ENCODE data around the gene IPO11.

IPO11 gene

DNA sequence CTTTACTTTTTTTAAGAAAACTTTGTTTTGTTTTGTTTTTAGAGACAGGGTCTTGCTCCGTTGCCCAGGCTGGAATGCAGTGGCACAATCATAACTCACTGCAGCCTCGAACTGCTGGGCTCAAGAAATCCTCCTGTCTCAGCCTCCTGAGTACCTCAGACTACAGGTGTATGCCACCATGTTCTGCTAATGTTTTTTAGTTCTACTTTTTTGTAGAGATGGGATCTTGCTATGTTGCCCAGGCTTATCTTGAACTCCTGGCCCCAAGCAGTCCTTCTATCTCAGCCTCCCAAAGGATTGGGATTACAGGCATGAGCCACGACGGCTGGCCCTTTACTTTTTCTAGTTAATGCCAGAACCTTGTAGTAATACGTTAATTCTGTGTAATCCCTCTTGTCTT is 36.0 kb downstream of the IPO11 start:
- Histone ChIP-seq H3K36me3 (ENCODE audit: insufficient read depth) (no peaks in the 10 kb centered on the region; the same call in 1 of the 2 replicates), H2AFZ (ENCODE audit: low read depth) (no peak overlapping the region), H3K27ac (no peak overlapping the region), H3K27me3 (ENCODE audit: insufficient read depth, low read depth) (no peaks in the 10 kb centered on the region), H3K4me1 (ENCODE audit: low read depth, poor library complexity, severe bottlenecking) (no peaks in the 10 kb centered on the region), H3K79me2 (ENCODE audit: insufficient read depth, low read depth) (peaks cover 22% of the 10 kb centered on the region), H3K4me2 (no peak overlapping the region), H3K4me3 (IDR thresholded peaks at IDR 0.05; ENCODE audit: insufficient read depth, low read depth, low read length) (no peak overlapping the region), H3K9ac (no peak overlapping the region), H4K20me1 (ENCODE audit: insufficient read depth) (no peaks in the 10 kb centered on the region)
- TF ChIP-seq CTCF (conservative IDR thresholded peaks at IDR 0.05; ENCODE audit: low read depth, low read length), result no peak

DNA sequence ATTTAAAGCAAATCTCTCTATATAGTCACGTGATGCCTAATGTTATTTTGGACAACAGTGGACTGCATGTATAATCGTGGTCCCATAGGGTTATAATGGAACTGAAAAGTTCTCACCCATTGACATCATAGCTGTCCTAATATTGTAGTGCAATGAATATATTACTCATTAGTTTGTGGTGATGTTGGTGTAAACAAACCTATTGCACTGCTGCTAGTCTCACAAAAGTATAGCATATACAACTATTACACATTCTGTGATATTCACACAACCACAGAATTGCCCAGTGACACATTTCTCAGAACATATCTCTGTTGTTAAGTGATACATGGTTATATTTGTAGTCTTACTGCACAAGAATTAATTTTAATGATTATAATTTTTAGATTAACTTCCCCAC is 37.7 kb downstream of the IPO11 start:
- no peak overlapping the region for H3K4me2 ChIP-seq
- H3K79me2 ChIP-seq (ENCODE audit: insufficient read depth, low read depth), result peaks cover 17% of the 10 kb centered on the region; the same call in 1 of the 2 replicates
- no peak overlapping the region for H3K27ac ChIP-seq
- H3K36me3 ChIP-seq (ENCODE audit: insufficient read depth), result no peaks in the 10 kb centered on the region; the same call in 1 of the 2 replicates
- H3K4me3 ChIP-seq (IDR thresholded peaks at IDR 0.05; ENCODE audit: insufficient read depth, low read depth, low read length), result no peak overlapping the region
- no peaks in the 10 kb centered on the region for H4K20me1 ChIP-seq (ENCODE audit: insufficient read depth)
- no peaks in the 10 kb centered on the region for H3K27me3 ChIP-seq (ENCODE audit: insufficient read depth, low read depth)
- no peak overlapping the region for H2AFZ ChIP-seq (ENCODE audit: low read depth)
- TF ChIP-seq CTCF (conservative IDR thresholded peaks at IDR 0.05; ENCODE audit: low read depth, low read length), result no peak
- H3K4me1 ChIP-seq (ENCODE audit: low read depth, poor library complexity, severe bottlenecking), result peaks cover 4% of the 10 kb centered on the region
- no peak overlapping the region for H3K9ac ChIP-seq

DNA sequence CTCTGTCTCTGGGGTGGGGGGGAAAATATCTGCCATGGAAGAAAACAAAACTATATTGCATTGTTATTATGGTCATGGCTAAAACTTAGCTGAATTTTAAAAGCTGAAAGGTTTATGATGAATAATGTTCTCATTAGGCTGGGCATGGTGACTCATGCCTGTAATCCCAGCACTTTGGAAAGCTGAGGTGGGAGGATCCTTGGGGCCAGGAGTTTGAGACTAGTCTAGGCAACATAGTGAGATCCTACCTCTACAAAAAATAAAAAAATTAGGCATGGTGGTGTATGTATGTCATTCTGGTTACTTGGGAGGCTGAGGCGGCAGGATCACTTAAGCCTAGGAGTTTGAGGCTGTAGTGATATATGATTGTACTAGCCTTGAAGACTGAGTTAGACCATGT is 44.5 kb downstream of the IPO11 start:
- no peaks in the 10 kb centered on the region for H3K27me3 ChIP-seq (ENCODE audit: insufficient read depth, low read depth)
- H3K4me3 ChIP-seq (IDR thresholded peaks at IDR 0.05; ENCODE audit: insufficient read depth, low read depth, low read length), result no peak overlapping the region
- H2AFZ ChIP-seq (ENCODE audit: low read depth), result no peak overlapping the region
- peaks cover 12% of the 10 kb centered on the region for H3K4me1 ChIP-seq (ENCODE audit: low read depth, poor library complexity, severe bottlenecking)
- no peak for TF ChIP-seq CTCF (conservative IDR thresholded peaks at IDR 0.05; ENCODE audit: low read depth, low read length)
- no peaks in the 10 kb centered on the region for H3K36me3 ChIP-seq (ENCODE audit: insufficient read depth)
- no peak overlapping the region for H3K9ac ChIP-seq
- no peak overlapping the region for H3K4me2 ChIP-seq
- no peak overlapping the region for H3K27ac ChIP-seq
- H3K79me2 ChIP-seq (ENCODE audit: insufficient read depth, low read depth), result peaks cover 5% of the 10 kb centered on the region
- no peaks in the 10 kb centered on the region; the same call in 1 of the 2 replicates for H4K20me1 ChIP-seq (ENCODE audit: insufficient read depth)

DNA sequence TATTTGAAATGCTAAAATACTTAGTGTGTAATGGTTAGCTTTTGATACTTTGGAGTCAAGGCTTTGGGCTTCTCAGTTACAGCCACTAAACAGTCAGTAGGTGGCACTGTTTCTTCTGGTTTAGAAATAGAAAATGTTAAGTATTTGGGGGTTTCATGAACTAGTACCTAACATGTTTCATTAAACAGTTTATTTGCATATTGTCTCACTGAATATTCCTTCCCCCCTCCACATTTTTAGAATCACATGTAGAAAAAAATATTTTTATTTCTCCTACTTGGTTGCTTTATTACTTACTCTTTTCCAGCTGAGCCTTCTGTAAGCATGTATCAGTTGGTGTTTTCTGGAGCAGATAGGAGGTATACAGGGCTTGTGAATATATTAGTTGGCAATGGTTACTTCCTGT is 48.0 kb downstream of the IPO11 start:
- Histone ChIP-seq H2AFZ (ENCODE audit: low read depth) (no peak overlapping the region), H3K4me3 (IDR thresholded peaks at IDR 0.05; ENCODE audit: insufficient read depth, low read depth, low read length) (no peak overlapping the region), H3K27me3 (ENCODE audit: insufficient read depth, low read depth) (no peaks in the 10 kb centered on the region), H3K4me2 (no peak overlapping the region), H3K9ac (no peak overlapping the region), H3K36me3 (ENCODE audit: insufficient read depth) (no peaks in the 10 kb centered on the region), H3K79me2 (ENCODE audit: insufficient read depth, low read depth) (peaks cover 5% of the 10 kb centered on the region), H4K20me1 (ENCODE audit: insufficient read depth) (no peaks in the 10 kb centered on the region; the same call in 1 of the 2 replicates), H3K4me1 (ENCODE audit: low read depth, poor library complexity, severe bottlenecking) (peaks cover 10% of the 10 kb centered on the region), H3K27ac (no peak overlapping the region)
- TF ChIP-seq CTCF (conservative IDR thresholded peaks at IDR 0.05; ENCODE audit: low read depth, low read length), result peak; percentile 89
